EH (cell line): Measurements from ENCODE around the gene PRR23E.

Experiments
- DNase-seq: peaks from one replicate; pipeline ENCODE4 v3.0.0-alpha.2; 2015; ENCODE audit warnings: low read depth

PRR23E gene

GRCh38 chr3:127185268-127185667, 7.7 kb upstream of the PRR23E start:
- DNase-seq = no peak

- no peak for DNase-seq
Measured at GRCh38 chr3:127185962-127186674, 6.8 kb upstream of the PRR23E start.

GRCh38 chr3:127187316-127187715, 5.6 kb upstream of the PRR23E start:
- DNase-seq = no peak

- no peak for DNase-seq
Measured at GRCh38 chr3:127193341-127193740, 410 bp downstream of the PRR23E start.

GRCh38 chr3:127193775-127194174, 844 bp downstream of the PRR23E start:
- DNase-seq = no peak

- no peak for DNase-seq
Measured at GRCh38 chr3:127194601-127195187, 1.8 kb downstream of the PRR23E start.

- no peak for DNase-seq
Measured at GRCh38 chr3:127195417-127195816, 2.5 kb downstream of the PRR23E start.

- no peak for DNase-seq
Measured at GRCh38 chr3:127196002-127196401, 3.1 kb downstream of the PRR23E start.

GRCh38 chr3:127196466-127197299, 3.8 kb downstream of the PRR23E start:
- DNase-seq = no peak

- no peak for DNase-seq
Measured at GRCh38 chr3:127197300-127198189, 4.6 kb downstream of the PRR23E start.

GRCh38 chr3:127200086-127200691, 7.3 kb downstream of the PRR23E start:
- DNase-seq = no peak

GRCh38 chr3:127203024-127203423, 10.1 kb downstream of the PRR23E start:
- no peak for DNase-seq

- no peak for DNase-seq
Measured at GRCh38 chr3:127204841-127205582, 12.1 kb downstream of the PRR23E start.

GRCh38 chr3:127206154-127206553, 13.2 kb downstream of the PRR23E start:
- DNase-seq = no peak

GRCh38 chr3:127206611-127207516, 13.9 kb downstream of the PRR23E start:
- DNase-seq = no peak

- DNase-seq = no peak
Measured at GRCh38 chr3:127207727-127208482, 15.0 kb downstream of the PRR23E start.

GRCh38 chr3:127208483-127209100, 15.7 kb downstream of the PRR23E start:
- DNase-seq = no peak

GRCh38 chr3:127209155-127209839, 16.4 kb downstream of the PRR23E start:
- DNase-seq = no peak
